ENCODE measurements around the gene FANCM. TPM values are rescaled to one million over a fixed set of nuclear protein-coding genes. Genes with fewer than 3 reads are reported as not detected.
"Not testable (repeated sequence)": the region's sequence is repeated elsewhere in the genome, so short reads cannot be mapped to it uniquely, and the experiment has no call there.

The FANCM gene
- polyA plus RNA-seq, 6 donors from 2014 or later = 4.3 to 10.0 (median 8.3) TPM

DNA sequence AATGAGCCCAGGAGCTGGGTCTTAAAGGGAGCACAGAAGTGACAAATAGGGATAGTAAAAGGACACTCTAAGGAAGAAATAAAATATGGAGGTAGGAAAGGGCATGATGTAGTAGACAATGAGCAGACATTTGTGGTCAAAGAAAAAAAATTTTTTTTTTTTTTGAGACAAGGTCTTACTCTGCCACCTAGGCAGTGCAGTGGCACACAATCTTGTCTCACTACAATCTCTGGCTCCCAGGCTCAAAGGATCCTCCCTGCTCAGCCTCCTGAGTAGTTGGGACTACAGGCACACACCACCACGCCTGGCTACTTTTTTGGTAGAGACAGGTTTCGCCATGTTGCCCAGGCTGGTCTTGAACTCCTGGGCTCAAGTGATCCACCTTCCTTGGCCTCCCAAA, 10.0 kb upstream of the FANCM start:
- H3K36me3 Mint-ChIP-seq = peaks cover 13 to 20% of the 10 kb centered on the region in 2 donors
- DNase-seq (no peak), ATAC-seq (ENCODE audit: low read depth in 2 of 2) (no peak)

GRCh38 chr14:45128963-45129629, 6.6 kb upstream of the FANCM start:
- H3K27ac Mint-ChIP-seq = no peak overlapping the region
- peaks cover 5 to 20% of the 10 kb centered on the region in 2 donors for H3K36me3 Mint-ChIP-seq
- no peaks in the 10 kb centered on the region for H3K27me3 Mint-ChIP-seq
- no peak overlapping the region for H3K4me3 Mint-ChIP-seq
- H3K4me1 Mint-ChIP-seq = peaks cover 9 to 19% (median 15%) of the 10 kb centered on the region in 3 donors
- H3K9me3 Mint-ChIP-seq = no peaks in the 10 kb centered on the region
- DNase-seq (no peak), ATAC-seq (ENCODE audit: low read depth in 2 of 2) (no peak)

More for the DNA sequence above, 10.0 kb upstream of the FANCM start:
- H3K4me3 Mint-ChIP-seq = no peak overlapping the region
- peak overlapping the region in 1 of 6 donors; percentile 34 for H3K27ac Mint-ChIP-seq
- H3K4me1 Mint-ChIP-seq = peaks cover 0 to 11% (median 1%) of the 10 kb centered on the region in 3 donors
- H3K27me3 Mint-ChIP-seq = no peaks in the 10 kb centered on the region
- H3K9me3 Mint-ChIP-seq = no peaks in the 10 kb centered on the region

DNA sequence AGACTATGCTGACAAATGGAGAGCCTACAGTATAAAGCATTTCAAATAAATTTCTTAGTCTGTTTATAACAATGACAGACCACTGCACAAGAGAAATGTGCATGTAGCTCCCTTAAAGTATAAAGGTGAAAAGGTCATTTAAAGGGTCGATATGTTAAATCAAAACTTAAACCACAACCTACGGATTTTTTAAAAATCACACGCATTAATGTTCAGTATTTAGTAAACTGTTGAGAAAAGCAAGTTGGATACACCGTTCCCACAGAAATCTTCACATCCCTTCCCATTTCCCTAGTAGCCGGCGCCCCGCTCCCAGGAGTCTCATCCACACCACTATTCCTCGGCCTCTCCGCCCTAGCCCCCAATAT, 2.1 kb upstream of the FANCM start:
- no peaks in the 10 kb centered on the region for H3K27me3 Mint-ChIP-seq
- H3K27ac Mint-ChIP-seq = peak overlapping the region; percentile 91 to 98 (median 94)
- H3K36me3 Mint-ChIP-seq = no peaks in the 10 kb centered on the region
- peak overlapping the region; percentile 94 to 100 (median 99) for H3K4me3 Mint-ChIP-seq
- DNase-seq (no peak), ATAC-seq (ENCODE audit: low read depth in 2 of 2) (no peak)
- peaks cover 23 to 43% (median 38%) of the 10 kb centered on the region in 3 donors for H3K4me1 Mint-ChIP-seq
- H3K9me3 Mint-ChIP-seq = no peaks in the 10 kb centered on the region

DNA sequence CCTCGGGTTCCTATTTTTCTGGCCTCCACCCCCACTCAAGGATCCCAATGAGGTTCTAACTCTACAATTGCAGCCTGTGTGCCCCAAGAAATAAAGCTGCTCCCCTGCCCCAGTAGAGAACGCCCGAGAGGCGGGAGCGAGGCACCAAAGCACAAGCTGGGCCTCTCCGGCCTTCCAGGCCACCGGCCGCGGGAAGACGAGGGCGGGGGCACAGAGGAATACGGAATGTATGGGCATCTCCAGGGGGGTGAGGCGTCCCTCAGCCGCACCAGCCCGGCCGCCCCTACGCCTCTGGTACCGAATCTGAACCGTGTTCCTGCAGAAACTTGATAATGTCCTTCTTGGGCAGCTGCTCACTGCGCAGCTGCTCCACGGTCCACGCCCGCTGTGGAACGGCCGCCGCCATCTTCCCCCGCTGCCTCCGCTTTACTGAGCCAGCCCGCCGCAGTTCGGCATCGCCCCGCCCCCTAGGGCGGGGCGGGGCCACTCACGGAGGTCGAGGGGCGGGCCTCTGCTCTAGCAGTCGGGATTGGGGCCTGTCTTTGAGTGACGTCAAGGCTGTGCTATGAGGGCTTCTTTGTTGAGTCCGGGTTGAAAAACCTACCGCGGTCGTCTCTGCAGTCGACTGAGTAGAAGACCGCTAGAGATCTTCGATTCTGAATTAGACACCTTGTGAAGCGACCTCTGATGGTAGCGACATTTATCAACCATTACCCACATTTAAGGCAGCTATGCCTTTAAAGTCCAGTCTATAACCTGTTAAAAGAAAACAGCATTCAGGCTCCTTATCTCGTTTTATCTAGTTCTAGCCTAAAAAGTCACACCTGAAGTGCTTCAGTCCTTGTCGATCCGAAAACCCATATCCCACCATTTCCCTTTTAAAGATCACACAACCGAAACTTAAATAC, 1.4 kb upstream of the FANCM start, which contains the start of gene FKBP3:
Gene FKBP3 (minus strand): TSS at position 431 of the 908 bp plus-strand sequence. CDS start 25 bp downstream, at position 406.
- no peaks in the 10 kb centered on the region for H3K27me3 Mint-ChIP-seq
- no peaks in the 10 kb centered on the region for H3K9me3 Mint-ChIP-seq
- DNase-seq = peak; percentile 92
- H3K27ac Mint-ChIP-seq = peak within 1 kb of the TSS; percentile 91 to 99 (median 96)
- ATAC-seq (ENCODE audit: low read depth in 2 of 2) = peak; percentile 88 to 91
- peaks cover 23 to 45% (median 38%) of the 10 kb centered on the region in 3 donors for H3K4me1 Mint-ChIP-seq
- H3K36me3 Mint-ChIP-seq = no peaks in the 10 kb centered on the region
- H3K4me3 Mint-ChIP-seq = peak within 1 kb of the TSS; percentile 94 to 100 (median 99)

DNA sequence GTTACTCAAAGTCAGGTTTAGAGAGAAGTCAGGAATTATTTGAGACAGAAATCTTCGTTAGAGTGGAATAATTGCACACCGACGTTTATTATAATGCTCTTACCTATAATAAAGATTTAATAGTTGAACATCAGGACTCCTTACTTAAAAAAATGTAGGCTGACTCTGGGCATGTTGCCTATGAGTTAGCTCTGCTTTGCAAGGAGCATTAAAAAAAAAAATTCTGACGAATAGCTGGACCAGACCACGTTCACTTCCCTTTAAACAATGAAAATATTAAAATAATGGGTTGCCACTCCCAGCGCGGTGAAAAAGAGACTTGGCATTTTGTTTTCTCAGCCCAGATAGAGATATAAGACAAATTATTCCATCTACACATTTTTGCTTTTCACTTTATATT, 574 bp upstream of the FANCM start:
- no peak for DNase-seq
- no peaks in the 10 kb centered on the region for H3K9me3 Mint-ChIP-seq
- H3K4me1 Mint-ChIP-seq = peaks cover 23 to 47% (median 40%) of the 10 kb centered on the region in 3 donors
- no peaks in the 10 kb centered on the region for H3K27me3 Mint-ChIP-seq
- peaks cover 0 to 2% of the 10 kb centered on the region in 2 donors for H3K36me3 Mint-ChIP-seq
- peak overlapping the region; percentile 91 to 99 (median 96) for H3K27ac Mint-ChIP-seq
- peak overlapping the region; percentile 94 to 100 (median 99) for H3K4me3 Mint-ChIP-seq
- no peak for ATAC-seq (ENCODE audit: low read depth in 2 of 2)

GRCh38 chr14:45136399-45136798, 669 bp downstream of the FANCM start:
- peak overlapping the region in 5 of 6 donors; percentile 49 to 98 (median 94) for H3K27ac Mint-ChIP-seq
- H3K9me3 Mint-ChIP-seq = no peaks in the 10 kb centered on the region
- ATAC-seq (ENCODE audit: low read depth in 2 of 2) (no peak), DNase-seq (peak; percentile 3)
- peaks cover 0 to 5% of the 10 kb centered on the region in 2 donors for H3K36me3 Mint-ChIP-seq
- H3K4me3 Mint-ChIP-seq = peak overlapping the region; percentile 94 to 100 (median 99)
- no peaks in the 10 kb centered on the region for H3K27me3 Mint-ChIP-seq
- H3K4me1 Mint-ChIP-seq = peaks cover 23 to 46% (median 42%) of the 10 kb centered on the region in 3 donors

GRCh38 chr14:45140661-45141187, 5.0 kb downstream of the FANCM start:
- no peaks in the 10 kb centered on the region for H3K9me3 Mint-ChIP-seq

DNA sequence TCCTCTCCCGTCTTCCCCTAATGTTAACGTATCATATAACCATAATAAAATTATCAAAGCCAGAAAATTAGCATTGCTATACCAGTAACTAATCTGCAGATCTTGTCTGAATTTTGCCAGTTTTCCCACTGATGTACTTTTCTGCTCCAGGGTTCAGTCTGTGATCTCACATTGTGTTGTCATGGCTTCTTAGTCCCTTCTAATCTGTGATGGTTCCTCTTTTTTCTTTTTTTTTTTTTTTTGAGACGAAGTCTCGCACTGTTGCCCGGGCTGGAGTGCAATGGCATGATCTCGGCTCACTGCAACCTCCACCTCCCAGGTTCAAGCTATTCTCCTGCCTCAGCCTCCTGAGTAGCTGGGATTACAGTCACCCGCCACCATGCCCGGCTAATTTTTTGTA, 6.4 kb downstream of the FANCM start:
- peak; percentile 15 for DNase-seq
- peak overlapping the region in 4 of 8 donors; percentile 9 to 48 (median 40) for H3K4me3 Mint-ChIP-seq
- peaks cover 0 to 13% of the 10 kb centered on the region in 2 donors for H3K36me3 Mint-ChIP-seq
- not testable (repeated sequence) for H3K27me3 Mint-ChIP-seq, H3K9me3 Mint-ChIP-seq
- peak overlapping the region in 4 of 6 donors; percentile 2 to 43 (median 22) for H3K27ac Mint-ChIP-seq
- H3K4me1 Mint-ChIP-seq = peaks cover 18 to 41% (median 34%) of the 10 kb centered on the region in 3 donors
- peak; percentile 83 to 94 for ATAC-seq (ENCODE audit: low read depth in 2 of 2)

More at GRCh38 chr14:45140661-45141187, 5.0 kb downstream of the FANCM start:
- peak overlapping the region in 1 of 8 donors; percentile 32 for H3K4me3 Mint-ChIP-seq
- H3K27me3 Mint-ChIP-seq = no peaks in the 10 kb centered on the region
- DNase-seq (no peak), ATAC-seq (ENCODE audit: low read depth in 2 of 2) (no peak)
- H3K27ac Mint-ChIP-seq = peak overlapping the region in 1 of 6 donors; percentile 60
- peaks cover 22 to 52% (median 46%) of the 10 kb centered on the region in 3 donors for H3K4me1 Mint-ChIP-seq
- H3K36me3 Mint-ChIP-seq = peaks cover 0 to 9% of the 10 kb centered on the region in 2 donors

- ATAC-seq (ENCODE audit: low read depth in 2 of 2) (peak in 1 of 2 donors; percentile 44), DNase-seq (no peak)
- H3K27ac Mint-ChIP-seq = peak overlapping the region in 1 of 6 donors; percentile 18
- H3K4me3 Mint-ChIP-seq = peak overlapping the region in 1 of 8 donors; percentile 7
- peaks cover 0 to 13% of the 10 kb centered on the region in 2 donors for H3K36me3 Mint-ChIP-seq
- peaks cover 7 to 29% (median 21%) of the 10 kb centered on the region in 3 donors for H3K4me1 Mint-ChIP-seq
- no peaks in the 10 kb centered on the region for H3K9me3 Mint-ChIP-seq
- no peaks in the 10 kb centered on the region for H3K27me3 Mint-ChIP-seq
Observed at GRCh38 chr14:45144658-45145057, 8.9 kb downstream of the FANCM start.

GRCh38 chr14:45145214-45145613, 9.5 kb downstream of the FANCM start:
- Mint-ChIP-seq H3K9me3 (no peaks in the 10 kb centered on the region), H3K4me3 (no peak overlapping the region)
- no peak for ATAC-seq (ENCODE audit: low read depth in 2 of 2)

DNA sequence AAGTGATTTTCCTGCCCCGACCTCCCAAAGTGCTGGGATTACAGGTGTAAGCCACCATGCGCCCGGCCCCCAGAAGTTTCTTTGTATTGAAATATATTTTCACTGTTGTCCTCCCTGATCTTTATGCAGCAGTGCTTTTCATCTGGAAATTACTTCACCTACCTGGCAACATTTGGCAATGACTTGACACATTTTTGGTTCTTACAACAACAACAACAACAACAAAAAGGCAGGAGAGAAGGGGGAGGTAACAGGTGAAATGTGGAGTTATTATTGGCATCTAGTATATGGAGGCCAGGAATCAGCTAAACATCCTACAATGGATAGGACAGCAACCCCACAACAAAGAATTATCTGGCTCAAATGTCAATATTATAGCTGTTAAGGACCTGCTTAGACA, 13.9 kb downstream of the FANCM start:
- peaks cover 7 to 12% of the 10 kb centered on the region in 2 donors for H3K36me3 Mint-ChIP-seq
- no peak overlapping the region for H3K4me3 Mint-ChIP-seq
- DNase-seq = no peak
- H3K4me1 Mint-ChIP-seq = peaks cover 0 to 6% (median 4%) of the 10 kb centered on the region in 3 donors
- ATAC-seq (ENCODE audit: low read depth in 2 of 2) = no peak
- H3K27ac Mint-ChIP-seq = no peak overlapping the region
- no peaks in the 10 kb centered on the region for H3K9me3 Mint-ChIP-seq
- no peaks in the 10 kb centered on the region for H3K27me3 Mint-ChIP-seq

More at GRCh38 chr14:45145214-45145613, 9.5 kb downstream of the FANCM start:
- Mint-ChIP-seq H3K4me1 (peaks cover 7 to 27% (median 21%) of the 10 kb centered on the region in 3 donors), H3K36me3 (peaks cover under 1 to 10% of the 10 kb centered on the region in 2 donors), H3K27me3 (no peaks in the 10 kb centered on the region), H3K27ac (no peak overlapping the region)
- no peak for DNase-seq

- Mint-ChIP-seq H3K27me3 (no peaks in the 10 kb centered on the region), H3K4me1 (peaks cover 0 to 2% (median 0%) of the 10 kb centered on the region in 3 donors), H3K27ac (no peak overlapping the region), H3K4me3 (no peak overlapping the region), H3K9me3 (no peaks in the 10 kb centered on the region), H3K36me3 (peaks cover 7 to 9% of the 10 kb centered on the region in 2 donors)
- DNase-seq (no peak), ATAC-seq (ENCODE audit: low read depth in 2 of 2) (no peak)
Observed at GRCh38 chr14:45150386-45150890, 14.7 kb downstream of the FANCM start.

DNA sequence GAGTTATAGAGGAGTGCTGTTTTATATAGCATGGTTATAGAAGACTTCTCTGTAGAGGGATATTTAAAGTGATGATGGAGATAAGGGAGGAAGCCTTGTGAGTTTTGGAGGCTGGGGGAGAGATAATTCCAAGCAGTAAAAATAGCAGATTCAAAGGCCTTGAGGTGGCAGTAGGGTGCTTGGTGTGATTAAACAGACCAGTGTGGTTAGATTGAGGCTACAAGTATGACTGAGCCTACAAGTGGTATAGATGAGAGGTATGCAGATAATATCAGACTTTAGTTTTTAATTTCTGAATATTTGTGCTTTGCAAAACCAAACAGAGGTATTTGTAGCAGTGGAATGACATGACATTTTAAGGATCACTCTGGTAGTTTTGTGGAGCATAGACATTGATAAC, 20.3 kb downstream of the FANCM start:
- Mint-ChIP-seq H3K36me3 (peaks cover 0 to 13% of the 10 kb centered on the region in 2 donors), H3K27me3 (no peaks in the 10 kb centered on the region), H3K4me1 (no peaks in the 10 kb centered on the region), H3K27ac (peak overlapping the region in 2 of 6 donors; percentile 12 to 33), H3K9me3 (no peaks in the 10 kb centered on the region), H3K4me3 (no peak overlapping the region)
- ATAC-seq (ENCODE audit: low read depth in 2 of 2) (no peak), DNase-seq (no peak)
